GM12872 (cell line): ENCODE measurements around the gene DPYSL5.

ENCODE experiments used
- TF ChIP-seq, protein P1 (sequence below): IDR thresholded peaks from 3 replicates; pipeline ENCODE4 v1.5.1; 2011; ENCODE audit warnings: low read depth, mild to moderate bottlenecking, low read length, moderate library complexity; ENCODE audit not compliant: insufficient read depth

DPYSL5 gene

DNA sequence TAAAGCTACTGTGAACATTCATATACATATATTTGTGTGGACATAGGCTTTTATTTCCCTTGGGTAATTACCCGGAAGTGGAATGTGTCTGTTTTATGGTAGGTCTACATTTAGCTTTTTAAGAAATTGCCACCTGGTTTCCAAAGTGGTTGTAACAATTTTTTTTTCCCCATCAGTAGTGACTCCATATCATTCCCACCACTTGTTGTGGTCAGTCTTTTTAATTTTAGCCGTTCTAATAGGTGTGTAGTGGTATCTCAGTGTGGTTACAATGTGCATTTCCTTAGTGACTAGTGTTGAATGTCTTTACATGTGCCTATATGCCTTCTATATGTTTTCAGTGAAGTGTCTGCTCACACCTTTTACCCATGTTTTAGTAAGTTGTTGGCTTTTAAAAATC lies 62.2 kb downstream of the DPYSL5 start:
- TF ChIP-seq, protein P1, sequence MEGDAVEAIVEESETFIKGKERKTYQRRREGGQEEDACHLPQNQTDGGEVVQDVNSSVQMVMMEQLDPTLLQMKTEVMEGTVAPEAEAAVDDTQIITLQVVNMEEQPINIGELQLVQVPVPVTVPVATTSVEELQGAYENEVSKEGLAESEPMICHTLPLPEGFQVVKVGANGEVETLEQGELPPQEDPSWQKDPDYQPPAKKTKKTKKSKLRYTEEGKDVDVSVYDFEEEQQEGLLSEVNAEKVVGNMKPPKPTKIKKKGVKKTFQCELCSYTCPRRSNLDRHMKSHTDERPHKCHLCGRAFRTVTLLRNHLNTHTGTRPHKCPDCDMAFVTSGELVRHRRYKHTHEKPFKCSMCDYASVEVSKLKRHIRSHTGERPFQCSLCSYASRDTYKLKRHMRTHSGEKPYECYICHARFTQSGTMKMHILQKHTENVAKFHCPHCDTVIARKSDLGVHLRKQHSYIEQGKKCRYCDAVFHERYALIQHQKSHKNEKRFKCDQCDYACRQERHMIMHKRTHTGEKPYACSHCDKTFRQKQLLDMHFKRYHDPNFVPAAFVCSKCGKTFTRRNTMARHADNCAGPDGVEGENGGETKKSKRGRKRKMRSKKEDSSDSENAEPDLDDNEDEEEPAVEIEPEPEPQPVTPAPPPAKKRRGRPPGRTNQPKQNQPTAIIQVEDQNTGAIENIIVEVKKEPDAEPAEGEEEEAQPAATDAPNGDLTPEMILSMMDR, result no peak

DNA sequence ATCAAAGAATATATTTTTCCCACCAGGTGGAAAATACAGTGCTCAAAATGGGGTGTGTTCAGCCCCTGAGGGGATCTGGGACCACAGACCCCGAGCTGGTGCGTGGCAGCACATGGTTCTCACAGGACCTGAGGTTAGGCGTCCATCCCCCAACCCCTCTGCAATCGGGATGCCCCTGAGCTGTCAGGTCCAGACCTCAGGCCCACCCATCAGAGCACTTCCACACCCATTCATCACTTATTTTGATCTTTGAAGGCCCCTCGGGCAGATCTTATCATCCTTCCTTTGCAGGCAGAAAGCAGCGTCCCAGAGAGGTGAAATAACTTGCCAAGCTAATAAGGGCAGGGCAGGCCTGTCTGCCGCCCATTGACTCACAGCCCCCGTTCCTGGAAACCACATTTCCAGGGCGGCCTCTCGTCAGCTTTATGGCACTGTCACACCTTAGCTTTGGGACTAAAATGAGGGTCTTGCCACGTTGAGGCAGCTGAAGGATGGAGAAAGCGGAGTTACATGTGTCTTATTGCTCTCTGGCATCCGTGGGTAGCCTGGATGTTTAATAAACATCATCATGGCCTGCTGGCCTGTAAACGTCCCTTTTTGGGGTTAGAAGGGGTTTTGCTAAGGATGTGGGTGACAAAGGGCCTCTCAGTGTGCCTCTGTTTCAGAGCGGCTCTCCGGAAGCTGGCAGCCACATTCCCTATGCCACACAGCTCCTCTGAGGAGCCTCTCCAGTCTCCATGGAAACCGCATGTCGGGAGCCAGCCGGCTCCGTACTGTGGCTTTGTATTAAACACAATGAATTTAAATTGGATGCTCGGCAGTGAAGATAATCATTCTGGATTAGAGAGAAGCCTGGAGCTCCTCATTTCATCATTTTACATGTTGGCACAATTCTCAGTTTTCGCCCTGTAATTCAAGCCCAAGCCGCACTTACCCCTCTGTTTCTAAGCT lies 64.3 kb downstream of the DPYSL5 start:
- TF ChIP-seq, protein P1, result no peak

DNA sequence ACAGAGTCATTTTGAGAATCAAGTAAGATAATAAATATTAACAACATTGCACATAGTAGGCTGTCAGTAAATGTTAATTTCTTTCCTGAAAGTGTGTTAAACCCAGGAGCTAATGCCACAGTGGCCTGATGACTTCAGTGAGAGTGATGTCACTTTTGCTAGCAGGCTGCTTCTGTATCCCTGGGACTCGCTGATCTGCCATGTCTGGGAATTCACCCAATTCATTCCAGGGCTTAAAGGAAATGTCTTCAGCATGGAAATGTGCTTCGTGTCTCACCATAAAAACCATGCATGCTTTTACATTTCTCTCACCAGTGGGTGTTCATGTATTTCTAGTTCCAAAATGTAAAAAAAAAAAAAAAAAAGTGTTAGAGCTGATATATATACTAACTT lies 65.7 kb downstream of the DPYSL5 start:
- TF ChIP-seq, protein P1, result no peak

DNA sequence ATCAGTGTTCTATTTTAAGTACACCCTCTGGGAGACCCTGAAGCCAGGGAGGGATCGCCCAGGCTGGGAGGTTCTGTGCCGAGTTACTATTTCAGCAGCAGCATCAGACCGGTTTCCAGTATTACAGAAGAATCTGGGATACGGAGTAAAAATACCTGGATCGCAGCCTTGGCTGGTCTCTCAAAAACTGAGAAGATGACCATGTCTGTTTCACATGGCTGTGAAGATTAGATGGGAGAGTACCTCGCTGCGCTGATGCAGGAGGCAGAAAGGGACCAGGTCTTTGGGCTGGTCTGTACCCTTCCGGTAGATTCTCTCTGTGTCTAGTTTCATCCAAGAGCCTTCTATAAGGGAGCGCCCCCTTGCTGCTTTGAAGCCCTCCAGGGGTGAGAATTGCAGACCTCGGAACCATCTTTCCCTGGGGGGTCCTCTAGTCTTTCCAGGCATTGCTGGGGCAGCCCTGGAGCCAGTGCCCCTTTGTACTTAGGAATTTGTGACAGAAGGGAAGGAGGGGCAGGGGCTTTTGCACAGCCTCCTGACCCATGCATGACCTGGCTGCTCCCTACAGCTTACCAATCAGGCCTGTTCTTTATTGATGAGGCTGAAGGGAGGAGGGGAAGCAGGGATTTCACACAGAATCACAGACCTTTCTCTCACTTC lies 66.2 kb downstream of the DPYSL5 start:
- TF ChIP-seq, protein P1, result no peak

DNA sequence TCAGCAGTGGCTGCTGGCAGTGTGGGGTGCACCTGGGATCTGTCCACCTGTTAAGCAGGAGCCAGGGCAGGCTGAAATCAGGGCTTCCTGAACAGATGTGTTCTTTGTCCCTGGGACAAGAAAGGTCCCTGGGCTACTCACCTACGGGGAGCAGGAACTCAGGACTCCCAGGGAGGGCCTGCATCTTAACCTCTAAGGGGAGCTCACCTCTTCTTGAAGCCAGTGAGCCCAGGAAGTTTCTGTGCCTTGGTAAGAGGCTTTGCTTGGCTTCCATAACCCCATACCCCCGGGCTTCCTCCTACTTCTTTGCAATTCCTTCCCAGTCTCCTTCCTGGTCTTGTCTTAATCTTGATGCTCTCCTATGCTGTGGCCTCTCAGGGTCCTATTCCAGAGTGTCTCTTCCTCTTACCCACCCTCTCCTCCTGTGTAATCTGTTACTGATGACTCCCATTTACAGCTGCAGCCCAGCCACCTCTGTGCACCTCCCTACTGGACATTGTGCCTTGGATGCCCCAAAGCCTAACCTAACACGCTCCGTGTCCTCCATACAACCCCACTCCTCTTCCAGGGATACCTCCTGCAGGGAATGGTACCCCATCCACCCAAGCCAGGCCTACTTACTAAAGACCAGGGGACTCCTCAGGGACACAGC lies 66.9 kb downstream of the DPYSL5 start:
- TF ChIP-seq, protein P1, result no peak

DNA sequence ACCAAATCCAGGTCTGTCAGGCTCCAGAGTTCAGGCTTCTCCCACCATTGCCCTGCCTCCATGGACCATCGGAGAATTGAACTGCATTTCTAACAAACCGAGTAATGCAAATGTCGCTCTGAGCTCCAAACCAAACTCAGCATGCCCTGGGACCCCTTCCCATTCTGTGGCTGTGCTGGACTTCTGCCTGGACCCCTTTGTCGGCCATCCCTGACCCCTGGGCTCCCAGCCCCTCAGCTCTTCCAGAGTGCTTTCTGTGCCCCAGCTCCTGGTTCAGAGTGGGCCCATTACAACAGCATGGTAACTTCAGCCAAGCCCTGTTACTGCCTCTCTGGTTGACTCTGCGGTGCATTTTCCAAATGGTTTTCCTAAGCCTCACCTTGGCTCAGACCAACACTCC lies 67.4 kb downstream of the DPYSL5 start:
- TF ChIP-seq, protein P1, result no peak

DNA sequence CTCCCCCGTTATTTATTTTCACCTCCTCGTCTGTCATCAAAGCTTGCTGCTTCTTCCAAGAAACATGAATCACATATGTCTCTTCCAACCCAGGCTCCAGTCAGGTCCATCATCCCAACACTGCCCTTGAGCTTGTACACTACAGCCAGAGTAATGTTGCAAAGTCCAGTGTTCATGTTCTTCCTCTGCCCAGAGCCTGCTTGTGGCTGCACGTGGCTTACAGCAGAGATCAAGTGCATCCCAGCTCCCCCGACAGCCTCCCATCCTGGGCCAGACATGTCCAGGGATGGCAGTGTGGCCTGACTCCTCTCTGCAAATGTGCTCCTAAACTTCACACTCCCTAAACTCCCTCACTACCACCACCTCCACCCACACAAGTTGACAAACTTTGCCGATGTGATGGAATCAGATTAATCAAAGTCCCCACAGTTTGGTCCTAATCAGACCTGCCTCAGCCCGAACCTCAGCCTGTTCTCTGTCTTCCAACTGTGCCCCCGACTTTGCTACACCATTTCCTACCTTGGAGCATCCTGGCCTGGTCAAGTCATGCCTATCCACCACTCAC lies 68.3 kb downstream of the DPYSL5 start:
- TF ChIP-seq, protein P1, result no peak
